ENCODE data around the gene ITGA11.

- TF ChIP-seq ZC3H10 (CRISPR knock-in tag; IDR thresholded peaks at IDR 0.05) (no peak), PATZ1 (CRISPR knock-in tag; IDR thresholded peaks at IDR 0.05; ENCODE audit: borderline replicate concordance) (no peak), RARB (CRISPR knock-in tag; IDR thresholded peaks at IDR 0.05) (no peak), ARNTL (CRISPR knock-in tag; IDR thresholded peaks at IDR 0.05; ENCODE audit: borderline replicate concordance, low read depth) (no peak)
Measured at GRCh38 chr15:68301301-68301700, 130.7 kb downstream of the ITGA11 start.

All from SK-N-SH treated with all-trans-retinoic acid at 6 μM for 48 hours (cell line).